ENCODE results near the gene NUP50. TPM values are rescaled to one million over a fixed set of nuclear protein-coding genes. Genes with fewer than 3 reads are reported as not detected.

Gene NUP50
- total RNA-seq, 2 experiments from 2014 or later = 180 to 183 TPM

GRCh38 chr22:45201678-45202332 is 38.1 kb downstream of the NUP50 start:
- Mint-ChIP-seq H3K27me3 (no peaks in the 10 kb centered on the region), H3K27ac (peak overlapping the region; percentile 3), H3K4me3 (no peak overlapping the region), H3K36me3 (ENCODE audit: low read depth) (no peaks in the 10 kb centered on the region), H3K4me1 (no peaks in the 10 kb centered on the region), H3K9me3 (no peaks in the 10 kb centered on the region)
- CTCF ChIA-PET = no interaction called here
- DNase-seq = no peak
- POLR2A ChIA-PET = no interaction called here

GRCh38 chr22:45202333-45203149 is 38.8 kb downstream of the NUP50 start:
- POLR2A ChIA-PET = no interaction called here
- Mint-ChIP-seq H3K4me3 (no peak overlapping the region), H3K27me3 (no peaks in the 10 kb centered on the region), H3K9me3 (no peaks in the 10 kb centered on the region), H3K36me3 (ENCODE audit: low read depth) (no peaks in the 10 kb centered on the region), H3K4me1 (no peaks in the 10 kb centered on the region), H3K27ac (no peak overlapping the region)
- no peak for DNase-seq
- CTCF ChIA-PET = no interaction called here

- Mint-ChIP-seq H3K36me3 (ENCODE audit: low read depth) (no peaks in the 10 kb centered on the region), H3K4me1 (no peaks in the 10 kb centered on the region), H3K27me3 (no peaks in the 10 kb centered on the region), H3K9me3 (no peaks in the 10 kb centered on the region), H3K4me3 (no peak overlapping the region), H3K27ac (no peak overlapping the region)
- ChIA-PET CTCF (no interaction called here), POLR2A (no interaction called here)
- DNase-seq = no peak
Observed at GRCh38 chr22:45203150-45203951, 39.6 kb downstream of the NUP50 start.

DNA sequence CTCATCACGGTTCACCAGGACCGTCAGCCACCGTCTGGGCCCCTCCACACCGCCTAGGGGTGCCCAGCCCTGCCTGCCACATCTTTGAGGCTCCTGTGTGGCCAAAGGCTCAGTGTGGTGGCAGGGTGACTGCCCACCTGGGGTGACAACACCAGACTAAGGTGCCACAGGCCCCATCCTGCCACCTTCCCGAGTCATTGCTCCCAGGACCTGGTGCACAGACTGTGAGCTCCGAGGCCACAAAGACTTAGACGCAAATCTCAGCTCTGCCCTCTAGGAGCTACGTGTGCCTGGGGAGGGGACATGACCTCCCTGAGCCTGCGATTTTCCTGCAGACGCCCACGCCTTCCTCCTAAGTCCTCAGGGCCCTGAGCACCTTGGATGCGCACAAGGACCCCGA is 40.5 kb downstream of the NUP50 start:
- no peaks in the 10 kb centered on the region for H3K27me3 Mint-ChIP-seq
- no peaks in the 10 kb centered on the region for H3K4me1 Mint-ChIP-seq
- DNase-seq = no peak
- H3K36me3 Mint-ChIP-seq (ENCODE audit: low read depth) = no peaks in the 10 kb centered on the region
- CTCF ChIA-PET = no interaction called here
- POLR2A ChIA-PET = no interaction called here
- H3K9me3 Mint-ChIP-seq = no peaks in the 10 kb centered on the region
- no peak overlapping the region for H3K27ac Mint-ChIP-seq
- H3K4me3 Mint-ChIP-seq = no peak overlapping the region

GRCh38 chr22:45204819-45205218 is 41.1 kb downstream of the NUP50 start:
- Mint-ChIP-seq H3K4me3 (no peak overlapping the region), H3K36me3 (ENCODE audit: low read depth) (no peaks in the 10 kb centered on the region), H3K27me3 (no peaks in the 10 kb centered on the region), H3K27ac (no peak overlapping the region), H3K4me1 (no peaks in the 10 kb centered on the region), H3K9me3 (no peaks in the 10 kb centered on the region)
- DNase-seq = no peak
- ChIA-PET CTCF (no interaction called here), POLR2A (no interaction called here)

DNA sequence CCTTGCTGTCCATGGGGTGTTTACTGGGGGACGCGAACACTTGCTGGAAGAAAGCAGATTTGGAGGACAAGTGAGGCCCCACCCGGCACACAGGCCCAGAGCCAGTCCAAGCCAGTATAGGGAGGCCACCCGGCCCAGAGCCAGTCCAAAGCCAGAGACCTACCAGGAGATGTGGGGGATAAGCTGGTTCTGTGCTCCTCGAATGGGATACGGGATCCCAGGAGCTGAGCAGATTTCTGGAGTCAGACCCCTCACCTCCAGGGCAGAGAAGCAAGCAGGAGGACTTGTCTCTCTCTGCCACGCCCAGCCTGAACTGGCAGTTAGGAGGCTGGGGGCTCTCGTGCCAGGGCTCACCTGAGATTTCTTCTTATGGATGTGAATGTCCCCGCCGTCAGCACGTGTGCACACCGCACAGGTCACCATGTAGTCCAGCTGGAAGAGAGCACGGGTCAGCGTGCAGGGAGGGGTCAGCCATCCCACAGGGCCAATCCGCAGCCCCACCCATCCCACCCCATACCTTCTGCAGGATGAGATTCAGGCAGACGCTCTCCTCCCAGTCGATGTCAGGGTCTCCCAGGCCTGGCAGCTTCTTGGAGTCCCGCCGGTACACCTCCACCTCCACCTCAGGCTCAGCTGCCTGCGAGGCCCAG is 41.7 kb downstream of the NUP50 start:
- no peak for DNase-seq
- Mint-ChIP-seq H3K27ac (peak overlapping the region; percentile 54), H3K36me3 (ENCODE audit: low read depth) (no peaks in the 10 kb centered on the region), H3K4me3 (no peak overlapping the region), H3K9me3 (no peaks in the 10 kb centered on the region), H3K4me1 (no peaks in the 10 kb centered on the region), H3K27me3 (no peaks in the 10 kb centered on the region)
- CTCF ChIA-PET = interaction anchor here (1.4 kb wide), 1 partner anchor 21 kb away, joined by 6 read pairs; no protein-coding TSS in a partner anchor
- POLR2A ChIA-PET = no interaction called here

DNA sequence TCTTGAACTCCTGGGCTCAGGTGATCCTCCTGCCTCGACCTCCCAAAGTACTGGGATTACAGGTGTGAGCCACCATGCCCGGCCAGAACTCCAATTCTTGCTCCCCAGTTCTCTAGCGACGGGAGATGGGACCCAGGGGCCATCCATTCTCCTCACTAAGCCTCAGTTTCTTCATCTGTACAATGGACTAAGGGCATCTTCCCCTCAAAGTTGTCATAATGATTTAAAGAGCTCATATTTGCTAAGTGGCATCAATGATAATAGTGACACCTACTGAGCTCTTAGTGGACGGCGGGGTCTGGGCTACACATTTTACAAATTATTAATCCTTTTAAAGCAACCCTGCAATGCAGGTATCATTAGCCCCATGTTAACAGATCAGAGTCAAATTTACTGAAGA is 42.5 kb downstream of the NUP50 start:
- POLR2A ChIA-PET = no interaction called here
- no peaks in the 10 kb centered on the region for H3K4me1 Mint-ChIP-seq
- CTCF ChIA-PET = interaction anchor here (0.6 to 1.4 kb wide), 2 partner anchors 20 to 47 kb away, joined by 5 to 6 read pairs; no protein-coding TSS in a partner anchor
- H3K27me3 Mint-ChIP-seq = no peaks in the 10 kb centered on the region
- no peak overlapping the region for H3K4me3 Mint-ChIP-seq
- H3K9me3 Mint-ChIP-seq = no peaks in the 10 kb centered on the region
- no peak for DNase-seq
- H3K36me3 Mint-ChIP-seq (ENCODE audit: low read depth) = no peaks in the 10 kb centered on the region
- H3K27ac Mint-ChIP-seq = no peak overlapping the region

GRCh38 chr22:45207533-45207932 is 43.8 kb downstream of the NUP50 start:
- POLR2A ChIA-PET = no interaction called here
- CTCF ChIA-PET = no interaction called here

DNA sequence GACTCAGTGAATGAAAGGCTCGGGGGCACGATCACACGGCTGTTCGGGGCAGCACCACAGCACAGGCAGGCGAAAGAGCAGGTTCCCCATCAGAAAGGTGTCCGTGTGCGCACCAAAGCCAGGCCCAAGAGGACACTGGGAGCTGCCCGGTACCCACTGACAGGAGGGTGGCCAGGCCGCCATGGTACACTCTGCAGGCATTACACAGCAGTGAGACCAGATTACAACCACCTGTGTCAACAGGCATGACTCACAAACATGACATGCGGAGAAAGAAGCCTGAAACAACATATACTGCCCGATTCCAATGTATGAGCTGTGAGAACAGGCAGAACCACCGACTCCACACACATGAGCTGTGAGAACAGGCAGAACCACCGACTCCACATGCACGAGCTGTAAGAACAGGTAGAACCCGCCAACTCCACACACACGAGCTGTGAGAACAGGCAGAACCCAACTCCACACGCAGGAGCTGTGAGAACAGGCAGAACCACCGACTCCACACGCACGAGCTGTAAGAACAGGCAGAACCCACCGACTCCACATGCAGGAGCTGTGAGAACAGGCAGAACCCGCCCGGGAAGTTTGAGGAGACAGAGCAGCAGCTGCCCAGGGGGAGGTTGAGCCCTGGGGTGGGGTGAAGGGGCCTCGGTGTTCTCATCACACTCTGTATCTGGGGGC is 44.4 kb downstream of the NUP50 start:
- Mint-ChIP-seq H3K36me3 (ENCODE audit: low read depth) (no peaks in the 10 kb centered on the region), H3K9me3 (no peaks in the 10 kb centered on the region), H3K27me3 (no peaks in the 10 kb centered on the region), H3K4me3 (no peak overlapping the region), H3K27ac (no peak overlapping the region), H3K4me1 (no peaks in the 10 kb centered on the region)
- no peak for DNase-seq
- ChIA-PET POLR2A (no interaction called here), CTCF (interaction anchor here (1.1 to 1.7 kb wide), 2 partner anchors 10 to 38 kb away, joined by 3 to 5 read pairs; no protein-coding TSS in a partner anchor)

More at GRCh38 chr22:45207533-45207932, 43.8 kb downstream of the NUP50 start:
- DNase-seq = no peak
- no peaks in the 10 kb centered on the region for H3K36me3 Mint-ChIP-seq (ENCODE audit: low read depth)
- H3K4me3 Mint-ChIP-seq = no peak overlapping the region
- H3K4me1 Mint-ChIP-seq = no peaks in the 10 kb centered on the region
- H3K27ac Mint-ChIP-seq = no peak overlapping the region
- no peaks in the 10 kb centered on the region for H3K27me3 Mint-ChIP-seq
- H3K9me3 Mint-ChIP-seq = no peaks in the 10 kb centered on the region

- Mint-ChIP-seq H3K4me1 (no peaks in the 10 kb centered on the region), H3K36me3 (ENCODE audit: low read depth) (no peaks in the 10 kb centered on the region), H3K4me3 (no peak overlapping the region), H3K27ac (no peak overlapping the region), H3K27me3 (no peaks in the 10 kb centered on the region), H3K9me3 (no peaks in the 10 kb centered on the region)
- ChIA-PET POLR2A (no interaction called here), CTCF (interaction anchor here (1.1 to 1.7 kb wide), 2 partner anchors 10 to 39 kb away, joined by 3 to 5 read pairs; no protein-coding TSS in a partner anchor)
- no peak for DNase-seq
Observed at GRCh38 chr22:45208696-45208992, 44.9 kb downstream of the NUP50 start.

- POLR2A ChIA-PET = no interaction called here
- no peaks in the 10 kb centered on the region for H3K27me3 Mint-ChIP-seq
Observed at GRCh38 chr22:45208993-45209838, 45.5 kb downstream of the NUP50 start.

GRCh38 chr22:45210174-45210573 is 46.4 kb downstream of the NUP50 start:
- no peaks in the 10 kb centered on the region for H3K4me1 Mint-ChIP-seq
- ChIA-PET CTCF (interaction anchor here (0.9 to 1.7 kb wide), 4 partner anchors 10 to 98 kb away, joined by 3 to 5 read pairs (median 3); no protein-coding TSS in a partner anchor), POLR2A (no interaction called here)
- H3K9me3 Mint-ChIP-seq = no peaks in the 10 kb centered on the region
- H3K27me3 Mint-ChIP-seq = no peaks in the 10 kb centered on the region
- no peaks in the 10 kb centered on the region for H3K36me3 Mint-ChIP-seq (ENCODE audit: low read depth)
- DNase-seq = no peak
- no peak overlapping the region for H3K27ac Mint-ChIP-seq
- H3K4me3 Mint-ChIP-seq = no peak overlapping the region

More at GRCh38 chr22:45208993-45209838, 45.5 kb downstream of the NUP50 start:
- DNase-seq = peak; percentile 25
- H3K9me3 Mint-ChIP-seq = no peaks in the 10 kb centered on the region
- no peaks in the 10 kb centered on the region for H3K4me1 Mint-ChIP-seq
- no peak overlapping the region for H3K27ac Mint-ChIP-seq
- no peaks in the 10 kb centered on the region for H3K36me3 Mint-ChIP-seq (ENCODE audit: low read depth)
- H3K4me3 Mint-ChIP-seq = no peak overlapping the region
- CTCF ChIA-PET = interaction anchor here (0.6 to 1.7 kb wide), 4 partner anchors 9 to 39 kb away, joined by 3 to 5 read pairs (median 4); no protein-coding TSS in a partner anchor
